WTC11 (cell line): ENCODE measurements around the gene HOXD10.

Experiments
- CREB1 ChIP-seq: sonication (generic); formaldehyde crosslinking; IDR thresholded peaks from 2 replicates; pipeline ENCODE4 v1.8.0; 2023; ENCODE audit warnings: mild to moderate bottlenecking, missing genetic modification reagents
- CTCF ChIP-seq: fragments of 200-600 bp; IDR thresholded peaks from 2 replicates; pipeline ENCODE4 v1.8.0; 2022; ENCODE audit warnings: antibody characterized with exemption
- E2F5 ChIP-seq: sonication (generic); formaldehyde crosslinking; IDR thresholded peaks from 2 replicates; pipeline ENCODE4 v1.8.1; 2022; ENCODE audit warnings: mild to moderate bottlenecking, moderate library complexity, missing genetic modification reagents
- NR3C1 ChIP-seq: sonication (generic); formaldehyde crosslinking; conservative IDR thresholded peaks from 2 replicates; pipeline ENCODE4 v1.8.1; 2023; ENCODE audit warnings: low read depth, mild to moderate bottlenecking, missing genetic modification reagents
- SOX15 ChIP-seq: fragments of 250-450 bp; sonication (Bioruptor Pico); IDR thresholded peaks from 2 replicates; pipeline ENCODE4 v1.9.0; 2021; ENCODE audit warnings: mild to moderate bottlenecking

- no peak for TF ChIP-seq CREB1
- no peak for TF ChIP-seq CTCF
- no peak for TF ChIP-seq E2F5 (CRISPR knock-in tag)
- TF ChIP-seq SOX15: no peak
- no peak for TF ChIP-seq NR3C1 (CRISPR knock-in tag)
Observed at GRCh38 chr2:176155356-176156044, 38.9 kb downstream of the HOXD10 start.
